ENCODE measurements around the gene TIFAB.

DNA sequence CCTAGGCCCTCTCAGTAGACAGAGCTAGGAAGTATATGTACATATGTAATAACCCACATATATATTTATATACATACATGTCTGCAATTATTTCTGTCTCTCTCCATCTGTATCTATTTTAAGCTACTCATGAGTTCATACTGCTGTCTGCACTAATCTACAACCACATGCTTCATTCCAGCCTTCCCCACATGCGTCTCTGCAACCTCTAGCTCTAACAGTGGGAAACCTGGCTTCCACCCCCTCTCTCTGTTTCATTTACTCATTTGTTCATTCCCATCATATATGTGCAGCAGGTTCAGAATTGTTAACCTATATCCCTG, 28.3 kb downstream of the TIFAB start:
- TF ChIP-seq, protein P1, sequence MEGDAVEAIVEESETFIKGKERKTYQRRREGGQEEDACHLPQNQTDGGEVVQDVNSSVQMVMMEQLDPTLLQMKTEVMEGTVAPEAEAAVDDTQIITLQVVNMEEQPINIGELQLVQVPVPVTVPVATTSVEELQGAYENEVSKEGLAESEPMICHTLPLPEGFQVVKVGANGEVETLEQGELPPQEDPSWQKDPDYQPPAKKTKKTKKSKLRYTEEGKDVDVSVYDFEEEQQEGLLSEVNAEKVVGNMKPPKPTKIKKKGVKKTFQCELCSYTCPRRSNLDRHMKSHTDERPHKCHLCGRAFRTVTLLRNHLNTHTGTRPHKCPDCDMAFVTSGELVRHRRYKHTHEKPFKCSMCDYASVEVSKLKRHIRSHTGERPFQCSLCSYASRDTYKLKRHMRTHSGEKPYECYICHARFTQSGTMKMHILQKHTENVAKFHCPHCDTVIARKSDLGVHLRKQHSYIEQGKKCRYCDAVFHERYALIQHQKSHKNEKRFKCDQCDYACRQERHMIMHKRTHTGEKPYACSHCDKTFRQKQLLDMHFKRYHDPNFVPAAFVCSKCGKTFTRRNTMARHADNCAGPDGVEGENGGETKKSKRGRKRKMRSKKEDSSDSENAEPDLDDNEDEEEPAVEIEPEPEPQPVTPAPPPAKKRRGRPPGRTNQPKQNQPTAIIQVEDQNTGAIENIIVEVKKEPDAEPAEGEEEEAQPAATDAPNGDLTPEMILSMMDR (IDR thresholded peaks at IDR 0.05; ENCODE audit: insufficient read depth, low read depth, low read length), result no peak
- TF ChIP-seq EZH2 (IDR thresholded peaks at IDR 0.05; ENCODE audit: insufficient read depth, low read length), result no peak

Measured in astrocyte (in vitro differentiated cells and primary cell).